ENCODE data around the gene IPO13. TPM values are rescaled to one million over a fixed set of nuclear protein-coding genes. Genes with fewer than 3 reads are reported as not detected.
A peak's percentile ranks its signal among the peaks of the same experiment; 100 is the strongest.

IPO13 gene
- total and polyA plus RNA-seq, 10 of the 15 experiments (the other 5 are each of a cell fraction or from before 2014, with no cell fraction given), result 7.1 to 26.6 (median 15.9) TPM

DNA sequence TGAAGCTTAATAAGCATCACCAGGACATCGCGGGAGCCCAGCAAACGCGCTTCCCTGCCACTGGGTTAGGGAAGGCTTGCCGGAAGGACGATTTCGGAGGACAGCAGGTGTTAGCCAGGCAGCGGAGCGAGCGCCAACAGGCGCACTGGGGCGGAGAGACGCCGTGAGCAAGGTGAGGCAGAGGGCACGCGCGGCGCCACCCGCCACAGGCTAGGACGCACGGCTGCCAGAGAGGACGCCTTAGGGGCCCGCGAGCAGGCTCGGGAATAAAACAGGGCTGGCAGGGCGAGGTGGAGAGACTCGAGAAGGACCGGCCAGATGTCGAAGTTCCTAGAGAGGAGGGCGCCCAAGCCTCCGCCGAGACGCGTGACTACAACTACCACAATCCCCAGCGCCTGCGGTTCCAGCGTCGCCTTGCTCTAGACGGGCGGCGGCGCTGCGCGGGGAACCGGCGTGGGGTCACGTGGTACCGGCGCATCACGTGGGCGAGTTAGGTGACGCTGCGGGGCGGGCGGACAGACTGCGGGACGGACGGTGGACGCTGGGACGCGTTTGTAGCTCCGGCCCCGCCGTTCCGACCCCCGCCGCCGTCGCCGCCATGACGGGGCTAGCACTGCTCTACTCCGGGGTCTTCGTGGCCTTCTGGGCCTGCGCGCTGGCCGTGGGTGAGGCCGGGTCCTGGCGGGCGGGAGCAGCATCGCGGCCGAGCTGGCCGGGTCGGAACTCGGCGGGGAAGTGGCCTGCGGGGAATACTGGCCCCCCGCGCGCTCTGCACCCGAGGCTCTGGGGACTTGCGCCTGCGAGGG lies 27.9 kb downstream of the IPO13 start, which contains the start of gene ATP6V0B (continued):
- TF ChIP-seq, protein P1, sequence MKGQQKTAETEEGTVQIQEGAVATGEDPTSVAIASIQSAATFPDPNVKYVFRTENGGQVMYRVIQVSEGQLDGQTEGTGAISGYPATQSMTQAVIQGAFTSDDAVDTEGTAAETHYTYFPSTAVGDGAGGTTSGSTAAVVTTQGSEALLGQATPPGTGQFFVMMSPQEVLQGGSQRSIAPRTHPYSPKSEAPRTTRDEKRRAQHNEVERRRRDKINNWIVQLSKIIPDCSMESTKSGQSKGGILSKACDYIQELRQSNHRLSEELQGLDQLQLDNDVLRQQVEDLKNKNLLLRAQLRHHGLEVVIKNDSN (IDR thresholded peaks at IDR 0.05; ENCODE audit: borderline replicate concordance, extremely low read length, insufficient read depth, low read depth, low read length), result peak; percentile 100
- TF ChIP-seq PML (IDR thresholded peaks at IDR 0.05; ENCODE audit: low read length), result no peak
- no peak; the same call in 1 of the 2 replicates for TF ChIP-seq EED (IDR thresholded peaks at IDR 0.05; ENCODE audit: low read depth)
- TF ChIP-seq, protein P2, sequence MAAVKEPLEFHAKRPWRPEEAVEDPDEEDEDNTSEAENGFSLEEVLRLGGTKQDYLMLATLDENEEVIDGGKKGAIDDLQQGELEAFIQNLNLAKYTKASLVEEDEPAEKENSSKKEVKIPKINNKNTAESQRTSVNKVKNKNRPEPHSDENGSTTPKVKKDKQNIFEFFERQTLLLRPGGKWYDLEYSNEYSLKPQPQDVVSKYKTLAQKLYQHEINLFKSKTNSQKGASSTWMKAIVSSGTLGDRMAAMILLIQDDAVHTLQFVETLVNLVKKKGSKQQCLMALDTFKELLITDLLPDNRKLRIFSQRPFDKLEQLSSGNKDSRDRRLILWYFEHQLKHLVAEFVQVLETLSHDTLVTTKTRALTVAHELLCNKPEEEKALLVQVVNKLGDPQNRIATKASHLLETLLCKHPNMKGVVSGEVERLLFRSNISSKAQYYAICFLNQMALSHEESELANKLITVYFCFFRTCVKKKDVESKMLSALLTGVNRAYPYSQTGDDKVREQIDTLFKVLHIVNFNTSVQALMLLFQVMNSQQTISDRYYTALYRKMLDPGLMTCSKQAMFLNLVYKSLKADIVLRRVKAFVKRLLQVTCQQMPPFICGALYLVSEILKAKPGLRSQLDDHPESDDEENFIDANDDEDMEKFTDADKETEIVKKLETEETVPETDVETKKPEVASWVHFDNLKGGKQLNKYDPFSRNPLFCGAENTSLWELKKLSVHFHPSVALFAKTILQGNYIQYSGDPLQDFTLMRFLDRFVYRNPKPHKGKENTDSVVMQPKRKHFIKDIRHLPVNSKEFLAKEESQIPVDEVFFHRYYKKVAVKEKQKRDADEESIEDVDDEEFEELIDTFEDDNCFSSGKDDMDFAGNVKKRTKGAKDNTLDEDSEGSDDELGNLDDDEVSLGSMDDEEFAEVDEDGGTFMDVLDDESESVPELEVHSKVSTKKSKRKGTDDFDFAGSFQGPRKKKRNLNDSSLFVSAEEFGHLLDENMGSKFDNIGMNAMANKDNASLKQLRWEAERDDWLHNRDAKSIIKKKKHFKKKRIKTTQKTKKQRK (IDR thresholded peaks at IDR 0.05; ENCODE audit: low read depth, low read length), result no peak
- TF ChIP-seq SMAD5 (IDR thresholded peaks at IDR 0.05; ENCODE audit: low read depth), result peak; percentile 70; the same call in 1 of the 2 replicates
- TF ChIP-seq LARP7 (IDR thresholded peaks at IDR 0.05), result peak; percentile 83
- TF ChIP-seq, protein P3, sequence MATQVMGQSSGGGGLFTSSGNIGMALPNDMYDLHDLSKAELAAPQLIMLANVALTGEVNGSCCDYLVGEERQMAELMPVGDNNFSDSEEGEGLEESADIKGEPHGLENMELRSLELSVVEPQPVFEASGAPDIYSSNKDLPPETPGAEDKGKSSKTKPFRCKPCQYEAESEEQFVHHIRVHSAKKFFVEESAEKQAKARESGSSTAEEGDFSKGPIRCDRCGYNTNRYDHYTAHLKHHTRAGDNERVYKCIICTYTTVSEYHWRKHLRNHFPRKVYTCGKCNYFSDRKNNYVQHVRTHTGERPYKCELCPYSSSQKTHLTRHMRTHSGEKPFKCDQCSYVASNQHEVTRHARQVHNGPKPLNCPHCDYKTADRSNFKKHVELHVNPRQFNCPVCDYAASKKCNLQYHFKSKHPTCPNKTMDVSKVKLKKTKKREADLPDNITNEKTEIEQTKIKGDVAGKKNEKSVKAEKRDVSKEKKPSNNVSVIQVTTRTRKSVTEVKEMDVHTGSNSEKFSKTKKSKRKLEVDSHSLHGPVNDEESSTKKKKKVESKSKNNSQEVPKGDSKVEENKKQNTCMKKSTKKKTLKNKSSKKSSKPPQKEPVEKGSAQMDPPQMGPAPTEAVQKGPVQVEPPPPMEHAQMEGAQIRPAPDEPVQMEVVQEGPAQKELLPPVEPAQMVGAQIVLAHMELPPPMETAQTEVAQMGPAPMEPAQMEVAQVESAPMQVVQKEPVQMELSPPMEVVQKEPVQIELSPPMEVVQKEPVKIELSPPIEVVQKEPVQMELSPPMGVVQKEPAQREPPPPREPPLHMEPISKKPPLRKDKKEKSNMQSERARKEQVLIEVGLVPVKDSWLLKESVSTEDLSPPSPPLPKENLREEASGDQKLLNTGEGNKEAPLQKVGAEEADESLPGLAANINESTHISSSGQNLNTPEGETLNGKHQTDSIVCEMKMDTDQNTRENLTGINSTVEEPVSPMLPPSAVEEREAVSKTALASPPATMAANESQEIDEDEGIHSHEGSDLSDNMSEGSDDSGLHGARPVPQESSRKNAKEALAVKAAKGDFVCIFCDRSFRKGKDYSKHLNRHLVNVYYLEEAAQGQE (IDR thresholded peaks at IDR 0.05; ENCODE audit: low read depth, low read length), result no peak
- TF ChIP-seq ZZZ3 (IDR thresholded peaks at IDR 0.05; ENCODE audit: control insufficient read depth, insufficient read length, low read depth), result no peak
- TF ChIP-seq RCOR1 (conservative IDR thresholded peaks at IDR 0.05; ENCODE audit: low read depth, low read length), result no peak
- TF ChIP-seq, protein P4, sequence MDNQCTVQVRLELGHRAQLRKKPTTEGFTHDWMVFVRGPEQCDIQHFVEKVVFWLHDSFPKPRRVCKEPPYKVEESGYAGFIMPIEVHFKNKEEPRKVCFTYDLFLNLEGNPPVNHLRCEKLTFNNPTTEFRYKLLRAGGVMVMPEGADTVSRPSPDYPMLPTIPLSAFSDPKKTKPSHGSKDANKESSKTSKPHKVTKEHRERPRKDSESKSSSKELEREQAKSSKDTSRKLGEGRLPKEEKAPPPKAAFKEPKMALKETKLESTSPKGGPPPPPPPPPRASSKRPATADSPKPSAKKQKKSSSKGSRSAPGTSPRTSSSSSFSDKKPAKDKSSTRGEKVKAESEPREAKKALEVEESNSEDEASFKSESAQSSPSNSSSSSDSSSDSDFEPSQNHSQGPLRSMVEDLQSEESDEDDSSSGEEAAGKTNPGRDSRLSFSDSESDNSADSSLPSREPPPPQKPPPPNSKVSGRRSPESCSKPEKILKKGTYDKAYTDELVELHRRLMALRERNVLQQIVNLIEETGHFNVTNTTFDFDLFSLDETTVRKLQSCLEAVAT (IDR thresholded peaks at IDR 0.05), result no peak
- TF ChIP-seq, protein P5, sequence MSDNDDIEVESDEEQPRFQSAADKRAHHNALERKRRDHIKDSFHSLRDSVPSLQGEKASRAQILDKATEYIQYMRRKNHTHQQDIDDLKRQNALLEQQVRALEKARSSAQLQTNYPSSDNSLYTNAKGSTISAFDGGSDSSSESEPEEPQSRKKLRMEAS (IDR thresholded peaks at IDR 0.05; ENCODE audit: low read depth, low read length), result peak; percentile 97
- no peak for TF ChIP-seq SUZ12 (IDR thresholded peaks at IDR 0.05; ENCODE audit: unreplicated experiment)
- peak; percentile 92 for TF ChIP-seq POLR2A (IDR thresholded peaks at IDR 0.05; ENCODE audit: low read depth, low read length)
- TF ChIP-seq, protein P6, sequence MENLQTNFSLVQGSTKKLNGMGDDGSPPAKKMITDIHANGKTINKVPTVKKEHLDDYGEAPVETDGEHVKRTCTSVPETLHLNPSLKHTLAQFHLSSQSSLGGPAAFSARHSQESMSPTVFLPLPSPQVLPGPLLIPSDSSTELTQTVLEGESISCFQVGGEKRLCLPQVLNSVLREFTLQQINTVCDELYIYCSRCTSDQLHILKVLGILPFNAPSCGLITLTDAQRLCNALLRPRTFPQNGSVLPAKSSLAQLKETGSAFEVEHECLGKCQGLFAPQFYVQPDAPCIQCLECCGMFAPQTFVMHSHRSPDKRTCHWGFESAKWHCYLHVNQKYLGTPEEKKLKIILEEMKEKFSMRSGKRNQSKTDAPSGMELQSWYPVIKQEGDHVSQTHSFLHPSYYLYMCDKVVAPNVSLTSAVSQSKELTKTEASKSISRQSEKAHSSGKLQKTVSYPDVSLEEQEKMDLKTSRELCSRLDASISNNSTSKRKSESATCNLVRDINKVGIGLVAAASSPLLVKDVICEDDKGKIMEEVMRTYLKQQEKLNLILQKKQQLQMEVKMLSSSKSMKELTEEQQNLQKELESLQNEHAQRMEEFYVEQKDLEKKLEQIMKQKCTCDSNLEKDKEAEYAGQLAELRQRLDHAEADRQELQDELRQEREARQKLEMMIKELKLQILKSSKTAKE (IDR thresholded peaks at IDR 0.05; ENCODE audit: low read depth, poor library complexity, severe bottlenecking), result no peak
- TF ChIP-seq BCL11A (IDR thresholded peaks at IDR 0.05; ENCODE audit: low read depth, low read length), result no peak
- TF ChIP-seq NFYA (IDR thresholded peaks at IDR 0.05; ENCODE audit: borderline replicate concordance, low read depth, low read length), result no peak
- no peak for TF ChIP-seq ATF7 (IDR thresholded peaks at IDR 0.05; ENCODE audit: low read depth)
- TF ChIP-seq WRNIP1 (IDR thresholded peaks at IDR 0.05; ENCODE audit: borderline replicate concordance, low read depth, low read length), result no peak

All from GM12878 (cell line).